HepG2 (cell line): Measurements from ENCODE around the gene UBE2J1.

Source experiments
- DMAP1 ChIP-seq: IDR thresholded peaks from 2 replicates; pipeline ENCODE4 v1.6.1; 2016
- NR2C2 ChIP-seq: sonication (generic); formaldehyde crosslinking; IDR thresholded peaks from 2 replicates; pipeline ENCODE4 v1.4.0; 2020; ENCODE audit warnings: missing genetic modification reagents, mild to moderate bottlenecking, moderate library complexity, borderline replicate concordance
- PTBP1 ChIP-seq: fragments of 200-400 bp; formaldehyde crosslinking; IDR thresholded peaks from 2 replicates; pipeline ENCODE4 v1.6.1; 2018; ENCODE audit warnings: low read length, low read depth; ENCODE audit not compliant: poor library complexity, severe bottlenecking
- SRY ChIP-seq: sonication (generic); formaldehyde crosslinking; IDR thresholded peaks from 2 replicates; pipeline ENCODE4 v1.8.0; 2022; ENCODE audit warnings: mild to moderate bottlenecking, missing genetic modification reagents
- ZNF660 ChIP-seq: sonication (generic); formaldehyde crosslinking; IDR thresholded peaks from 2 replicates; pipeline ENCODE4 v1.5.1; 2020; ENCODE audit warnings: mild to moderate bottlenecking, low read depth, missing genetic modification reagents, borderline replicate concordance
- TF ChIP-seq, protein P1 (sequence below): sonication (generic); formaldehyde crosslinking; IDR thresholded peaks from 2 replicates; pipeline ENCODE4 v1.5.0; 2020; ENCODE audit warnings: mild to moderate bottlenecking, missing genetic modification reagents, moderate library complexity
- TF ChIP-seq, protein P2 (sequence below): sonication (generic); formaldehyde crosslinking; IDR thresholded peaks from 2 replicates; pipeline ENCODE4 v1.4.0; 2020; ENCODE audit warnings: mild to moderate bottlenecking, missing genetic modification reagents
- TF ChIP-seq, protein P3 (sequence below): sonication (generic); formaldehyde crosslinking; IDR thresholded peaks from 2 replicates; pipeline ENCODE4 v1.4.0; 2020; ENCODE audit warnings: missing genetic modification reagents
- TF ChIP-seq, protein P4 (sequence below): sonication (generic); formaldehyde crosslinking; conservative IDR thresholded peaks from 2 replicates; pipeline ENCODE4 v1.4.0; 2020; ENCODE audit warnings: missing genetic modification reagents

DNA sequence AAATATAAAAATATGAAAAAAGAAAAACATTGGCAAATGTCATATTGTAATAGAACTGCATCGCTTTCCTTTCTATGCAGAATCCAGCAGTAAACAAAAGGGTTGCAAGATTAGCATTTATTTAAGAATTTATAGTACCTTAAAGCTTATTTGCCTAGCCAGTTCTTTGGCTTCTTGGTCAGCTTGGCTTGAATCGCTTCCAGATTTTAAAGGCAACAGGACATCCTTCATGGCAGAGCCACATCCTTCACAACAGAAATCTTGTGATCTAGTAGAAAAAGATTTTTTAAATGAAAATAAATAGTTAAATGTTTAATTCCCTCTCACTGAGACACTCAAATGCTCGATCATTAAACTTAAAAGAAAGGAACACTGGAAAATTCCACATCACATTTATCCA, 17.4 kb downstream of the UBE2J1 start:
- no peak for TF ChIP-seq DMAP1 (CRISPR knock-in tag)
- no peak for TF ChIP-seq NR2C2
- TF ChIP-seq, protein P1, sequence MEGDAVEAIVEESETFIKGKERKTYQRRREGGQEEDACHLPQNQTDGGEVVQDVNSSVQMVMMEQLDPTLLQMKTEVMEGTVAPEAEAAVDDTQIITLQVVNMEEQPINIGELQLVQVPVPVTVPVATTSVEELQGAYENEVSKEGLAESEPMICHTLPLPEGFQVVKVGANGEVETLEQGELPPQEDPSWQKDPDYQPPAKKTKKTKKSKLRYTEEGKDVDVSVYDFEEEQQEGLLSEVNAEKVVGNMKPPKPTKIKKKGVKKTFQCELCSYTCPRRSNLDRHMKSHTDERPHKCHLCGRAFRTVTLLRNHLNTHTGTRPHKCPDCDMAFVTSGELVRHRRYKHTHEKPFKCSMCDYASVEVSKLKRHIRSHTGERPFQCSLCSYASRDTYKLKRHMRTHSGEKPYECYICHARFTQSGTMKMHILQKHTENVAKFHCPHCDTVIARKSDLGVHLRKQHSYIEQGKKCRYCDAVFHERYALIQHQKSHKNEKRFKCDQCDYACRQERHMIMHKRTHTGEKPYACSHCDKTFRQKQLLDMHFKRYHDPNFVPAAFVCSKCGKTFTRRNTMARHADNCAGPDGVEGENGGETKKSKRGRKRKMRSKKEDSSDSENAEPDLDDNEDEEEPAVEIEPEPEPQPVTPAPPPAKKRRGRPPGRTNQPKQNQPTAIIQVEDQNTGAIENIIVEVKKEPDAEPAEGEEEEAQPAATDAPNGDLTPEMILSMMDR: no peak
- TF ChIP-seq PTBP1: no peak
- TF ChIP-seq, protein P2, sequence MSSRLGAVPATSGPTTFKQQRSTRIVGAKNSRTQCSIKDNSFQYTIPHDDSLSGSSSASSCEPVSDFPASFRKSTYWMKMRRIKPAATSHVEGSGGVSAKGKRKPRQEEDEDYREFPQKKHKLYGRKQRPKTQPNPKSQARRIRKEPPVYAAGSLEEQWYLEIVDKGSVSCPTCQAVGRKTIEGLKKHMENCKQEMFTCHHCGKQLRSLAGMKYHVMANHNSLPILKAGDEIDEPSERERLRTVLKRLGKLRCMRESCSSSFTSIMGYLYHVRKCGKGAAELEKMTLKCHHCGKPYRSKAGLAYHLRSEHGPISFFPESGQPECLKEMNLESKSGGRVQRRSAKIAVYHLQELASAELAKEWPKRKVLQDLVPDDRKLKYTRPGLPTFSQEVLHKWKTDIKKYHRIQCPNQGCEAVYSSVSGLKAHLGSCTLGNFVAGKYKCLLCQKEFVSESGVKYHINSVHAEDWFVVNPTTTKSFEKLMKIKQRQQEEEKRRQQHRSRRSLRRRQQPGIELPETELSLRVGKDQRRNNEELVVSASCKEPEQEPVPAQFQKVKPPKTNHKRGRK: no peak
- TF ChIP-seq, protein P3, sequence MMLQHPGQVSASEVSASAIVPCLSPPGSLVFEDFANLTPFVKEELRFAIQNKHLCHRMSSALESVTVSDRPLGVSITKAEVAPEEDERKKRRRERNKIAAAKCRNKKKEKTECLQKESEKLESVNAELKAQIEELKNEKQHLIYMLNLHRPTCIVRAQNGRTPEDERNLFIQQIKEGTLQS (CRISPR knock-in tag): no peak
- TF ChIP-seq, protein P4, sequence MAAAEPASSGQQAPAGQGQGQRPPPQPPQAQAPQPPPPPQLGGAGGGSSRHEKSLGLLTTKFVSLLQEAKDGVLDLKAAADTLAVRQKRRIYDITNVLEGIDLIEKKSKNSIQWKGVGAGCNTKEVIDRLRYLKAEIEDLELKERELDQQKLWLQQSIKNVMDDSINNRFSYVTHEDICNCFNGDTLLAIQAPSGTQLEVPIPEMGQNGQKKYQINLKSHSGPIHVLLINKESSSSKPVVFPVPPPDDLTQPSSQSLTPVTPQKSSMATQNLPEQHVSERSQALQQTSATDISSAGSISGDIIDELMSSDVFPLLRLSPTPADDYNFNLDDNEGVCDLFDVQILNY (CRISPR knock-in tag): no peak
- no peak for TF ChIP-seq SRY (CRISPR knock-in tag)
- TF ChIP-seq ZNF660 (CRISPR knock-in tag): no peak
